ENCODE measurements around the gene PPARA.
"Not testable (repeated sequence)": the region's sequence is repeated elsewhere in the genome, so short reads cannot be mapped to it uniquely, and the experiment has no call there.

Gene PPARA

DNA sequence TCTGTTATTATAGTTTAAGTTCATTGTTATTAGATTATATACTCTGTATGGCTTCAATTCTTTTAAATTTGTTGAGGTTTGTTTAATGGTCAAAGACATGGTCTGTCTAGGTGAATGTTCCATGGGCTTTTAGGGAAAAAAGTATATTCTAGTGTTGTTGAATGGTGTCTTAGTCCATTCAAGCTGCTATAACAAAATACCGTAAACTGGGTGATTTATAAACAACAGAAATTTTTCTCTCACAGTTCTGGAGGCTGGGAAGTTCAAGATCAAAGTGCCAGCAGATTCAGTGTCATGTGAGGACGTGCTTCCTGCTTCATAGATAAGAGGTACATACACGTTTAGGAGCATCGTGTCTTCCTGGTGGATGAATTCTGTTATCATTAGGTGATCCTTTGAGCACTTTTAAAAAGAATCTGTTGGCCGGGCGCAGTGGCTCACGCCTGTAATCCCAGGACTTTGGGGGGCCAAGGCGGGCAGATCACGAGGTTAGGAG lies 26.2 kb downstream of the PPARA start:
- DNase-seq = no peak

DNA sequence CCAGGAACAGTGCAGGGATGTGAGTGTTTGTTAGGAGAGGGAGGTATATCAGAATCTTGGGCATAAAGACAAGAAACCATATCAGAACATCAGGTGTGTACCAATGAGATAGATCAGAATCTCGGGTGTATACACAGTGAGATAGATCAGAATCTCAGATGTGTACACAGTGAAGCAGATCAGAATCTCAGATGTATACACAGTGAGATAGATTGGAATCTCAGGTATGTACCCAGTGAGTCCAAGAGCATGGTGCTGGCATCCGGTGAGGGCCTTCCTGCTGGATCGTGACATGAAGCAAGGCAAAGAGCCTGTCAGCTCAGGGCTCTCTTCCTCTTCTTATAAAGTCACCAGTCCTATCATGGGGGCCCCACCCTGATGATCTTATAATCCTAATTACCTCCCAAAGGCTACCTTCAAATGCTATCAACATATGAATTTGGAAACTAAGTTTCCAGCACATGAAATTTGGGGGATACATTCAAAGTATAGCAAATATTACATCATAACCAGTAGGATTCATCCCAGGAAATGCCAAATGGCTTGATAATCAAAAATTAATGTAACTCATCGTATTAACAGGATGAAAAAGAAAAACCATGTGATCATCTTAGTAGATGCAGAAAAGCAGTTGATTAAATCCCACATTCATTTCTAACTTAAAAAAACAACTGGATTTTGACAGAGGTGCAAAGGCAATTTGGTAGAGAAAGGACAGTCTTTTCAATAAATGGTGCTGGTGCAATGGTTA lies 28.6 kb downstream of the PPARA start:
- DNase-seq = no peak

DNA sequence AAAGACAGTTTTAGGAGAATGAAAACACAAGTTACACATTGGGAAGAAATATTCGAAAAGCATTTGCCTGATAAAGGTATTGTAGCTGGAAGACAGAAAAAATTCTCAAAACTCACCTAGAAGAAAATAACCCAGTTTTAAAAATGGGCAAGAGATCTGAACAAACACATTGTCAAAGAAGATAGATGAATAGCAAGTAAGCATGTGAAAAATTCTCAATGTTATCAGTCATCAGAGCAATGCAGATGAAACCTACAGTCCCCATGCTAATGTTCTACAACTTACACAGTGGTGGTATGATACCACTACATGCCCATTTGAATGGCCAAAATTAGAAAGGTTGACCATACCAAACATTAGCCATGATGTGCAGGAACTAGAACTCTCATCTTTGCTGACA lies 29.4 kb downstream of the PPARA start:
- DNase-seq = no peak

DNA sequence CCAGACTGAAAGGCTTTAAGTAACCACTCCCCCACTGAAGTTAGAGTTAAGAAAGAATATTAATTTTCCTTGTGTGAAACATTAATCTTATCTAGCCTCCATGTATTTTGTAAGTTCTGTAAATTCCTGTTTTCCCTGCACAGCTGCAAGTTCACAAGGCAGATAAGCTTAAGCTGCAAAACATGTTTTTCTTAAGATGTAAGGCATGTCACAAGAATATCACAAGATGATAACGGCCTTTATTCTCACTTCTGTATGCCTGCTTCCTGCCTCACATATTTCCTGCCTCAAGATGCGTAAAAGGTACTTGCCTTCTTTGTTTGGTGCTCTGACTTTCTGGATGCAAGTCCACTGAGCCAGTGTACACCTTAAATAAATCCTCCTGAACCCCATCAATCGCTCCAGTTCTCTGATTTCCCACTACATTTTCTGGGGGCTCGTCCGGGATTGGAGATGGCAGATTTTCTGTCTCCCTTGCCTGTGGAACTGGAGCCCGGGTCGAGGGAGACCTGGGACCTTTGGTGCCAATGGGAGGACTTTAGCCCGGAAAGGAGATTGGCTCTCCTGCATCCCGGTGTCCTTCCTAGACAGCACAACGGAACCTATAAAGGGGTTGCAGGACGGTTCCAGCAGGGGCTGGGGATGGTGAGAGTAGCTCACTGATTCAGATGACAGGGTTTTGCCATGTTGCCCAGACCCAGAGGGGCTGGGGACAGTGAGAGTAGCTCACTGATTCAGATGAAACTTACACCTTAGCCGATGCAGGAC lies 30.2 kb downstream of the PPARA start:
- no peak for DNase-seq

DNA sequence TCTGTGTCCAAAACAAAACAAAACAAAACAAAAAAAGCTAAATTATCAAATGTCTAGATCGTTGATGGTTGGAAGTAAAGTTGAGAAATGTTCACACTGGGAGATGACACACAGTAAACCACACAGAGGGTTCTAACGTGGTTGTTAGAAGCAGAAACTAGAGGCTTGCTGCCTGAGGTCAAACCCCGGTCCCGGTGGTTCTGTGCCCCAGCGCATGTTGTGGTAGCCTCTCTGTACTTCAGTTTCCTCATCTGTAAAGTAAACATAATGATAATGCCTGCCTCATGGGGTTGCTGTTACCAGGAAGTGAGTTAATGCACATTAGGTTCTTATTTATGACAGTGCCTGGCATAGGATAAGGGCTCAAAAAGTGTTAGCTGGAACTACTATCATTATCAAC lies 33.4 kb downstream of the PPARA start:
- no peak for DNase-seq

DNA sequence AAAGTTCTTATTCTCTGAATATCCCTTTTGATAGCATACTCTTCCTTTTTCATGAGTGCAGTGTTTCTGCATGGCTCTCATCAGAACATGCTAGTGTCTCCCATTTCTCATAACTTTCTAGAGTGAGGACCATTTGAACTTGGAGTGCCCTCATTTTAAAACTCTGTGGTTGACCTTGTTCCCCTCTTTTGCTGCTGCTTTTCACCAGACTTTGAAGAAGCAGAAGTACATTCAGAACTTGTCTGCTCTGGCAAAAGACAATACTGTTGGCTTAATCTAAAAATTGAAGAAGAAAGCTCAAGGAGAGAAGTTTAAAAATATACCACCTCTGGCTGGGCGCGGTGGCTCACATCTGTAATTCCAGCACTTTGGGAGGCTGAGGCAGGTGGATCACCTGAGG lies 35.0 kb downstream of the PPARA start:
- no peak for DNase-seq

DNA sequence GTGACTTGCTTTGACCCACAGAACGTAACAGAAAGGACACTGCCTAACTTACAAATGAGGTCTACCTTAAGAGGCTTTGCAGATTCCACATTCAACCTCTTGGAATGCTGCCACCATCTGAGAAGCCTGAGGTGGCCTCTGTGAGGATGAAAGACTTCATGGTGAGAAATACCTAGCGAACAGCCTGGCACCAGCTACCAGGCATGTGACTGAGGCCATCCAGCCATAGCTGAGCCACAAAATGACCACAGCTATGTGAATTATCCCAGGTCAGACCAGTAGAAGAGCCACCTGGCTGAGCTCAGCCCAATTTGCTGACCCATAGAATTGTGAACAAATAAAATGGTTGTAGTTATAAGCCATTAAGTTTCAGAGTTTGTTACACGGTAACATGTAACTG lies 37.5 kb downstream of the PPARA start:
- no peak for DNase-seq

DNA sequence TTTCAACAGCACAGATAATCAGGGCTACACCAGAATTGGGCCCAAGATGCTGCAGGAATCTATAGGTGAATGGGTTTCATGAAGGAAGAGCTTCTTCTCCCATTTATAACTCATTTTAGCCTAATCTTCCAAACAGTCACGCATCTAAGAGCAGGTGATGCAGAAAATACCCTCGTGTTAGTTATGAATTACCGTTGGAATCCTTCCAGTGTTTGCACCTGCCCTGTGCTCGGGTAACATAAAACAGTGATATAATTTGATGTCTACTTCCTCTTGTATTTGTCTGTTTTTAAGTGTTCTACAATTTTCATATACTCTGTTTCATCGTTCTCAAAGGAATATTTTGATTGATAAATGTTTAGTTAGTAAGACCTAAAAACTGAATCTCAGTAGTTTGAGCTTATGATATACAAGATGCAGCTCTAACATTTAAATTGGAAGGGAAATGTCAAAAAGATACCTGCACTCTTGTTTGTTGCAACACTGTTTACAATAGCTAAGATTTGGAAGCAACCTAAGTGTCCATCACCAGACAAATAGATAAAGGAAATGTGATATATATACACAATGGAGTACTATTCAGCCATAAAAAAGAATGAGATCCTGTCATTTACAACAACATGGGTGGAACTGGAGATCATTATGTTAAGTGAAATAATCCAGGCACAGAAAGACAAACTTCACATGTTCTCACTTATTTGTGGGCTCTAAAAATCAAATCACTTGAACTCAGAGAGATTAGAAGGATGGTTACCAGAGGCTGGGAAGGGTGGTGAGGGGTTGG lies 42.1 kb downstream of the PPARA start:
- DNase-seq = no peak

DNA sequence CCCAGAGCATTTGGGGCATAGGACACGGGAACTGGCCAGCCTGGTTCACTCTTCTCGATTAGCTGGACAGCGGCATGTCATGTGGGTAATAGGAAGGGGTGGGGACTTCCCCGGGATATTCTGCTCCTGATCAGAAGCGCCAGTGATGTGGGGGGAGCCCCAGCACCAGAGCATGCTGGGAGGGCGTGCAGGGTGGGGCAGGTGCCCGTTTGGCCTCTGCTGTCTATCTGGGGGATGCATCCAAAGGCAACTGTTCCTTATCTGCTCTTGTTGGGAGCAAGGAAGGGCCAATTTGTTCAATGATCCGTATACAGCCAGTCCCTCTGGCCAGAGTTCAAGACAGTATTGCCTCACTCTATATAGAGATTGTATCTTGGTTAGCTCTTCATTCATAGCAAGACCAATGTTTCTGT lies 43.6 kb downstream of the PPARA start:
- no peak for DNase-seq

DNA sequence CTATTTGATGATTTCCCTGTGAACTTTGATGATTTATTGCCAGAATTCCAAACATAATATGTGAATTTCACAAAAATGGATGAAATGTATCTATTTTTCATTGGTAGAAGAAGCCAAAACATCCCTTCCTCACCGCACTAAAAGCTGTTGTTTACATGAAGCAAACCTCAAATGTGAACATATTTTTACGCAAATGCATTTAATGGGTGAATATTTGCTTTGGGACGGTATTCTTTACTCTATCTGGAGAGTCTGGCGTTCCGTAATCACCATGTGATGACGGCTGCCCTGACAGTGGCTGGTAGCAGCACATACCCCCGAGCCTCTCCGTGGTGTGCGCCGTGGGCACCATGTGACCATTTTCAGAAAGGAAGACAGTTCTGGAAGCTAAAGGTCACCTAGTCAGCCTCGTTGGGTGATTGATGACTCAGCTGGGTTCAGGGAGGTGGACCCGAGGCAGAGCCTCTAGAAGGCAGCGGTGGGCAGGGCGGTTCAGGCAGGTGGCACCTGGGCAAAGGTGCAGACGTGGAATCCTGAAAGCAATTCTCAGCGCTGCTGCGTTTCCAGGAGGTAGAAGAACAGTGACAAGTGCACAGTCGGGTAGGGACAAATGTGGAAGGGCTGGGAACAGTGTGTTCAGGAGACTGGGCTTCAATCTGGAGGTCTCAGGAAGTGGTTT lies 45.3 kb downstream of the PPARA start:
- no peak for DNase-seq

DNA sequence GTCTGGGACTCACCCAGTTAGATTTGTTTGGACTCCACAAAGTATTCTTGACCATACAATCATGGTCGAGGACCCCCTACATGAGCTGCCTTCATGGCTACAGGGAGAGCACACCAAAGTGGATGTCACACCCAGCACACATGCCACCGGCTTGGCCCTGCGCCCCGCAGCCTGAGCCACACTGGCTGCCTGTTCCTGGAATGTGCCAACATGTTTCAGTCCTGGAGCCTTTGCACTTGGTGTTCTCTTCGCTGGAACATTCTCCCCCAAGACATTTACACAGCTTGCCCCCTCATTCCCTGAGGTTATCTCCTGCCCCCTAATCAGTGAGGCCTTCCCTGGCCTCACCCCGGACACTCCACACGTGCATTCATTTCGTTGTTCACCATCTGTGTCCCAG lies 46.0 kb downstream of the PPARA start:
- DNase-seq = no peak

DNA sequence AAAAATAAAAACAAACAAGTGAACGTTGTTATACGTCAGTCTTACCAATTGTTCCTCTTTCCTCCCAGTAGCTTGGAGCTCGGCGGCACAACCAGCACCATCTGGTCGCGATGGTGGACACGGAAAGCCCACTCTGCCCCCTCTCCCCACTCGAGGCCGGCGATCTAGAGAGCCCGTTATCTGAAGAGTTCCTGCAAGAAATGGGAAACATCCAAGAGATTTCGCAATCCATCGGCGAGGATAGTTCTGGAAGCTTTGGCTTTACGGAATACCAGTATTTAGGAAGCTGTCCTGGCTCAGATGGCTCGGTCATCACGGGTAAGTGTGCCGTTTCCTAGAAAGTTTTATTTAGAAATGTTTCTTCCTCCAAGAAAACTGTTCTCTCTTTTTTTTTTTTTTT lies 47.9 kb downstream of the PPARA start:
- no peak for DNase-seq

DNA sequence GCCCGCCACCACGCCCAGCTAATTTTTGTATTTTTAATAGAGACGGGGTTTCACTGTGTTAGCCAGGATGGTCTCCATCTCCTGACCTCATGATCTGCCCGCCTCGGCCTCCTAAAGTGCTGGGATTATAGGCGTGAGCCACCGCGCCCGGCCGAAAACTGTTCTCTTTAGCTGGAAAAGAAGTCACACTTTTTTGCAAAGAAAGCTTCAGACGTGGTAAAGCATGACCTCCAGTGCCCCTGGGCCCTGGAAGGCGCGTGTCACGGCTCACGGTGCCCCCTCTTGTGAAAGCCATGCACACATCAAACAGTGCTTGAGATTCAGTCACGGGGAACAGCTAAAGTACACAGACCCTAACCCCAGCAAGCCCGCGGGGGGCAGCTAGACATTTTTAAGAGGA lies 48.5 kb downstream of the PPARA start:
- not testable (repeated sequence) for DNase-seq

DNA sequence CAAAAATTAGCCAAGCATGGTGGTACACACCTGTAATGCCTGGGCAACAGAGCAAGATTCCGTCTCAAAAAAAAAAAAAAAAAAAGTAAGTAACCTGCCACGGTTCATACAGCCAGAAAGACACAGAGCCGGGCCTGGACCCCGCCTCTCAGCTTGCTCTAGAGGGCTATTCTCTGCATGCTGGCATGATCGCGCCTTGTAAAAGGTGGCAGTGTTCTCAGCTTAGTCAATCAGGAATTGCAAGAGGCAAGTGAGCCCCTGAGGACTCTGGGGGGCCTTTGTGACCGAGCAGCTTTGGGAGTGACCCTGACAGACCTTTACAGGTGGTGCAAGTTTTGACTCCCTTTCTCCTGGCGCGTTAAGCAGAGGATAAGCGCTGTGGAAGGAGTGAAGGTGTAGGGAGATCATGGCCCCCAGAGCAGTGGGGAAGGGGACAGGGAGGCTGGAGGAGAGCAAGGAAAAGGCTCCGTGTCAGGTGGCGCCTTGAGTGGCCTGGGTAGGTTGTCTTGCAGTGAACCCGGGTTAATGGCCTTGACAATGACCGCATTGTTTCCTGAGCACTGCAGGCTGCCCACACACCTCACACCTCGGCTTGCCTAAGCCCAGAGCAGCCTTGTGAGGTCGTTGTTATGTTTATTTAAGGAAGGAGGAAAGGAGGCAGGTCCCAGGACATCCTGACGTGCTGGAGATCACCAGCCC lies 50.9 kb downstream of the PPARA start:
- DNase-seq = no peak

DNA sequence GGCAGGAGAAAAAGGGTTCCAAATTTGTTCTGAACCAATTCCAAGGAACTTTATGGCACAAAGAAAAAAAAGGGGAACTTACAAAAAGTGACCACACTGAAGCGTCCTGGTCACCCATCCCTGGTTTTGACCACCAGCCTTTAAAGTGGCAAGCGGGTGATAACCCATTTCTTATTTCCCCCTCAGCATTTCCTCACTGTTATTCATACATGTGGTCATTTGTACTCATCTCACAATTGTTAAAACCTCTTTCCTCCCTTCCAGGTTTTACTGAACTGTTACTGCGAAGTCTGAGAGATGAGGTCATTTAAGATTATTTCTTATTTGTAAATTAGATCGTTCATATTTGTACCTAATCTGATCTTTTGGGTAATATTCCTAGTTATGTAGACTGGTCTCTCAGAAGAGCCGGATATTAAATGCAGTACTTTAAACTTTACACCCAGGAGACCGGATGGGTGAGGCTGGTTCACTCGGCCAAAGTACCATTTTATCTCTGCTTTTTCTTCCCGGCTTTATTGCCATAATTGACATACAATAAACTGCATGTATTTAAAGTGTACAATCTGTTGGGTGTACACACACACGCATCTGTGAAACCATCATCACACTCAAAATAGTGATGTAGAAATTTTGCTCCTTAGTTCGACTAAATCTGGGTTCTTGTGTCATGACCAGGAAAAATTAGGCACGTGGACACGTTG lies 52.7 kb downstream of the PPARA start:
- no peak for DNase-seq

DNA sequence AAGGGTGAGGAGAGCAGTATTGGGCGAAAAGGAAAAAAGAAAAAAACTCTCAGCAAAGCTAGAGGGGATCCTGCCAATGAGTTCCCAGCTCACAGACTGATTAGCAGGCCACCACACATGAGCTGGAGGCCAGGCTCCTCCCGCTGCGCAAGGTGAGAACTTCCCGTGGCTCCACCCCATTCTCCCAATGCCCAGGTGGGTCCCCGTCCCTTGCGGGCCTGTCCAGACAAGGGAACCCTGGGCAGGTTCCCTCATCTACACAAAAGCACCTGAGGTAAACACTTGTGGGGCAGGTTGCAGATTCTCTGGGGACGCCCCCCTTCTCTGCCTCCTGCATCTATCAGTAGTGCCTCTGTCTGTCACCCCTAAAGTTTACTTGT lies 53.3 kb downstream of the PPARA start:
- DNase-seq = no peak

DNA sequence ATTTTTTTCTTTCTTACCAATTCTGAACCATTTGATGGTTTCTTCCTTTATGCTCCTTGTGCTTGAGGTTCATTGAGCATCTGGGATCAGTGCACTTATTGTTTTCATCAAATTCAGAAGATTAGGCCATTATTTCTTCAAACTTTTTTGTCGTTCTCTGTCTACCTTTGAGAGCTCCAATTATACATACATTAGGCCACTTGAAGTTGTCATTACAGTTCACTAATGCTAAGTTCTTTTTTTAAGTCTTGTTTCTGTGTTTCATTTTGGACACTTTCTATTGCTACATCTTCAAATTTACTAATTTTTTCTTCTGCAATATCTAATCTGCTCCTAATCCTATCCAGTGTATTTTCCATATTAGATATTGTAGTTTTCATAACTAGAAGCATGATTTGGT lies 58.9 kb downstream of the PPARA start:
- no peak for DNase-seq

DNA sequence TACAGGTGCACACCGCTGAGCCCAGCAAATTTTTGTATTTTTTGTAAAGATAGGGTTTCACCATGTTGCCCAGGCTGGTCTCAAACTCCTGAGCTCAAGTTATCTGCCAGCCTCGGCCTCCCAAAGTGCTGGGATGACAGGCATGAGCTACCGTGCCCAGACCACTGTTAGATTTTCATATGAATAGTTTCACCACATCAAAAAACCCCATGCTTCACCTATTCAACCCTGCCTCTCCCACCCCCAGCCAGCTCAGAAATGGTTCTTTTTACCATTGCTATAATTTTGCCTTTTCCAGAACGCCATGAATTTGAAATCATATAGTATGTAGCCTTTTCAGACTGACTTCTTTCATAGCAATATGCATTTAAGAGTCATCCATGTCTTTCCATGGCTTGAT lies 61.9 kb downstream of the PPARA start:
- no peak for DNase-seq

DNA sequence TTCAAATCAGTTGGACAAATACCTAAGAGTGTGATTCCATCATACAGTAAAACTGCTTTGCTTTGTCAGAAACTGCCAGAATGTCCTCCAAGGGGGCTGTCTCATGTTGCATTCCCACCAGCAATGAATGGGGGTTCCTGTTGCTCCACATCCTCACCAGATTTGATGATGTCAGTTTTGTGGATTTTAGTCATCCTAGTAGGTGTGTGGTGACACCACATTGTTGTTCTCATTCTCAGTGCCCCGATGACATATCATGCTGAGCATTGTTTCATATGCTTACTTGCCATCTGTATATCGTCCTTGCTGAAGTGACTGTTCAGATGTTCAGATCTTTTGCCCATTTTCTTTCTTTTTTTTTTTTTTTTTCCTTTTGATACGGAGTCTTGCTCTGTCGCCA lies 62.7 kb downstream of the PPARA start:
- no peak for DNase-seq

DNA sequence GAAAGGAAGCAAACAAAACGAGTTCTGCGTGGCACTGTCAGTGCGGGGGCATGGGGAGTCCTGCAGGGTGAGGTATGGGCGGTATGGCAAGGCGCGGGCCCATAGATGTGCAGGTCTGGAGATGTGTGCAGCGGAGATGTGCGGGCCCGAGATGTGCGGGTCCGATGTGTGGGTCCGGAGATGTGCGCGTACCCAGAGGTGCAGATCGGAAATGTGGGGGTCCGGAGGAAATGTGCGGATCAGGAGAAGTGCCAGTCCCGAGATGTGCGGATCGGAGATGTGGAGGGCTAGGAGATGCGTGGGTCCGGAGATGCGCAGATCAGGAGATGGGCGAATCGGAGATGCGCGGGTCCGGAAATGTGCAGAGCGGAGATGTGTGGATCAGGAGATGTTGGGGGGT lies 63.8 kb downstream of the PPARA start:
- no peak for DNase-seq

DNA sequence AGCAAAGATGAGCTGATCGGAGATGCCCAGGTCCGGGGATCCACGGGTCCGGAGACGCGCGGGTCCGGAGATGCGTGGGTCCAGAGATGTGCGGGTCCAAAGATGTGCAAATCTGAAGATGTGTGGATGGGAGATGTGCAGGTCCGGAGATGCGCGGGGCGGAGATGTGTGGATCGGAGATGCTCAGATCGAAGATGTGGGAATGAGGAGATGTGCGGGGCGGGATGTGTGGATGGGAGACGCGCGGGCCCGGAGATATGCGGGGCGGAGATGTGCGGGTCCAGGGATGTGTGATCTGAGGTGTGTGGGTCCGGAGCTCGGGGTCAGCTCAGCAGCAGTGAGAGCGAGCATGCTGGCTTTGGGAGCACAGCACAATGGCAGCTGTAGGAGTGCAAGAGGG lies 64.3 kb downstream of the PPARA start:
- DNase-seq = no peak

DNA sequence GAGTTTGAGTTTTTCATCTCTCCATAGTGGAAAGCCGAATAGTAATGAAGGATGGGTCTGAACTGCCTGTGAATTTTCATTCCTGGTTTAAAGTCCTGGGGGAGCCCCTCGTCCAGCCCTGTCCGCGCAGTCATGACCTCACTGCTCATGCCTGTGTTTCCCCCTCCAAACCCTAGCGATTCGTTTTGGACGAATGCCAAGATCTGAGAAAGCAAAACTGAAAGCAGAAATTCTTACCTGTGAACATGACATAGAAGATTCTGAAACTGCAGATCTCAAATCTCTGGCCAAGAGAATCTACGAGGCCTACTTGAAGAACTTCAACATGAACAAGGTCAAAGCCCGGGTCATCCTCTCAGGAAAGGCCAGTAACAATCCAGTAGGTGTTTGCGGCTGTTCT lies 69.3 kb downstream of the PPARA start:
- no peak for DNase-seq
